ENCODE measurements around the gene SPATA19.

SPATA19 gene

DNA sequence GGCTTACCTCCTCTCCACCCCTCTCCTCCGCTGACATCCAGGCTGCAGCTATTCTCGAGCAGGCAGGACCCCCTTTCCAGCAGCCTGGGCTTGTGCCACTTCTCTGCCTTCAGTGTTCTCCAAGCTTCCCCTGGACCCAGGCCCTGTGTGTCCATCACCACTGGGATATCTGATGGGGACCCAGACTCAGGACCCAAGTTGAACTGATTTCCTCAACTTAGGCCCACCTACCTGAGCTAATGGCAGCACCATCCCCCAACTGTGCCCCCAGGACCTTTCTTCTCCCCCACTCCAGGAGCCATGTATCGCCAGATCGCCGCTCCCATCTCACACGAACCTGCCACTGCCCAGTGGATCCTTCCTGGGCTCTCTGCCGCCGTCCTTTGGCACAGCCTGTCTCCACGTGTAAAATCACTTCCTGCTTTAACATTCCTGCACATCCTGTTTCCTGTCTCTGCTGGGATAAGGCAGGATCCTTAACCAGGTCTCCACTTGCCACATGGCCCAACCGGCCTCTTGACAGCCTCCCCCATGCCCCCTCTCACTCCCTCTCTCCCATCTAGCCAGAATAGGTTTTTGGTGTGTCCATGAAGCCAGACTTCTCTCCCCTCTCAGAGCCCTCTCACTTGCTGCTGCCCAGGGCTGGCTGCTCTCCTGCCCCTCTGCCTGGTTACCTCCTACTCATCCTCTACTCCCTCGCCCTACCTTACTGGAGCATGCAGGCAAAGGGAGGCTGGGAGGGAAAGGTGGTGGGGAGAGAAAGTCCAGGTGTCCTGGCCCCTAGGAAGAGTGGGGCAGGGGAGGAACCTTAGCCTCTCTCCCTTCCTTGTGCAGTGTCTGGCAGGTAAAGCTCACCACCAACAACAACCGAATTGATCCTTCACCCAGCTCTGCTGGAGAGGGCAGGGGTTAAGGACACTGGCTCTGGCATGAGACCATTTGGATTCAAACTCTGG, 9.4 kb downstream of the SPATA19 start:
- DNase-seq = no peak

DNA sequence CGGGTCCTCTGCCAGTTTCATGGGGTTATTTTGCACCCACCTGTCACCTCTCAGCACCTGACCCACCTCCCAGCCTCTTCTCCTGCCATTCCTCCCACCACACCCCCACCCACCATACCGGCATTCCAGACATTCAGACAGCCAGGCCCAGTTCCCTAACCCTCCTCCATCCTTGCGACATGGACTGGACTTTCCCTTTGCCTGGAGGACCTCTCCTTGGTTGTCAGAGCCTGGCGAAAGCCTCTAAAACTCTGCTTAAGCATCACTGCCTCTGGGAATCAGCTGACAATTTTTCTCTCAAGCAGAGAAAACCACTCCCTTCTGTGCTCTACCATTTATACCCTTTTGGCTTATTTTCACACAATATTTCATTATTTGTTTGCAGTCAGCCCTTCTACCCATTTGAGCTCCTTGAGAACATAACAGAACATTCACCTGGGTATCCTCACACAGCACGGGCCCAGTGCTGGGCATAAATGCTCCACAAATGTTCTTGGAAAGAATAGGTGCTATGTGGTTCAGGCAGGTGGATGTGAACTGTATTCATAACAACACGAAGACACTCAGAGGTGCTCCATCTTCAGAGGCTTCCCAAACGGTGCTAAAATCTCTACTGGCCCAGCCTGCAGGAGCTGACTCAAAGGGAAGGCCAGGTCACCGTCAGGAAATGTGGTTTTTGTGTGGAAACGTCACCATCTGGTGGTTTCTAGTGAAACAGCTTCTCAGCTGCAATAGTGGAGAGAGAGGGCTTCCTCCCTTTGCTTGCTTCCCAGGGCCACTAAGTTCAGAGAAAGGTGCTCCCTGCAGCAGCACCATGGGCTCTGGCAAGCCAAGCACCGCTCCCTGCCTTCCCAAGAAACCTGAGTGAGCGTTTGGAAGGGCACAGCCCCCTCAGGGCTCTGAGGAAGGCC, 10.4 kb downstream of the SPATA19 start:
- DNase-seq = peak in 1 of 2 donors; percentile 30

DNA sequence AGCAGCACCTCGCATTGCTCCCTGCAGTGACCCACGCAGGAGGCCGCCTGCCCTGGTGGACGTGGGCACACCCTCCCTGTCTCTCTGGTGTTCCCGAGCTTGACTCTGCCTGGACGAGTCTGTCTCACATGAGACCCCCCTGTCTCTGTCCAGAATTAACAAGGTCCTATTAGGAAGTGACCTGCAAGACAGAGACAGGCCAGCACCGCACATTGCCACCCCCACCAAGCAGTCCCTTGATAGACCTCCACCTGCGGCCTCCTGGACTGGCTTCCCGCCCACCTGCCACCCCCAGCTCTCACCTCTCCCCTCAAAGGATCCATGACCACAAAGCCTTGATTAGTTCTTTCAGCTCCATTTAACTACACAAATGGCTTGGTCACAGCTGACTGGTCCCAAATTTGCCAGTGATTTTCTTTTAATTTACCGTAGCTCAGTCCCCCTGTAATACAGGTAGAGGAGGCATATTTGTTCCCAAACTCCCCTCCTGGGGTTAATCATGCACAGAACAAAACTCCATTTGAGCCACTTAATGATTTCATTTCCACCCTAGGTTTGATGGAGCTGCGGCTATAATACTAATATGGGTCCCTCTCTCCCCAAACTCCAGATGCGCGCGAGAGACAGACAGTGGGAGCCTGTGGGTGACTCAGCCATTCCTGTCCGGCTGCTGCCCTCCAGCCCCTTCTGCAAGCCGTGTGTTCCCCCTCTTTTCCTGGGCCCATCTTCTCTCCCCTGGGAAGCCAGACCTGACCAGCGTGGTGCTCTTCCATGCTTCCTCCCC, 11.2 kb downstream of the SPATA19 start:
- no peak for DNase-seq

DNA sequence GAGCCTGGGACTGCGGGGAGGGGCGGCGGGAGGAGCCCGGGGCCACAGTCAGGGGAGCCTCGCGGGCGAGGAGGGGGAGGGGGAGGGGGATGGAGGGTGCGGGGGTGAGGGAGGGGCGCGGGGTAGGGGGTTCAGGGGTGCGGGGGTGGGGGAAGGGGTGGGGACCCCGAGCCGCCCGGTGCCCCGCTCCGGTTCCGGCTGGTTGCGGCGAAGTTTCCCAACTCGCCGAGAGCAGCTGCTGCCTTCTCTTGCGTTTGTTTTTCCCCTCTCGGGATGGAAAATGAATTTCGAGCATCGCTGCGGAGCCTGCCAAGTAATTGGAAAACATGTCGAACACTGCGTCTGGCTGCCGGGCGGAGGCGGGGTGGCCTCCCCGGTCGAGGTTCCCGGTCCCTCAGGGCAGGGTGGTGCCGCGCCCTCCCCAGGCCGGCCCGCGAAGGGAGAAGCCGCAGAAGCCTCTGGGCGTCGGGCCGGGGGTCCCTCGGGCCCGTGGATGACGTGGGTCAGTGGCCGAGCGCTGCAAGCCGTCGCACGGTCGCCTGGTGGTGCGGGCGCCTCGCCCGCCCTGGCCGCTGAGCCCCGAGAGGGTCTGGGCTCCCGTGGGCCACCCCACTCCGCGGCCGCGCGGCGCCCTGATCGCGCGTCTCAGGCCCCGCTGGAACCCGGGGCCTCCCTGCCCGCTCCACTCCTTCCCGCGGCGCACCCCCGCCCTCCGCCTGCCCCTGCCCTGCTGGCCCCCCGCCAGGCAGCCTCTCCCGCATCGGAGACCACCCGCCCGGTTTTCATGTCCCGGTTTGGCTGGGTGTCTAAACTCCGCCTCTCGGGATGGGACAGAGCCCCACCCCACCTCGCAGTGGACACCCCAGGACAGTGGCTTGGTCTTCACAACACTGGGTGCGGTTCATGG, 12.1 kb downstream of the SPATA19 start:
- DNase-seq = no peak

DNA sequence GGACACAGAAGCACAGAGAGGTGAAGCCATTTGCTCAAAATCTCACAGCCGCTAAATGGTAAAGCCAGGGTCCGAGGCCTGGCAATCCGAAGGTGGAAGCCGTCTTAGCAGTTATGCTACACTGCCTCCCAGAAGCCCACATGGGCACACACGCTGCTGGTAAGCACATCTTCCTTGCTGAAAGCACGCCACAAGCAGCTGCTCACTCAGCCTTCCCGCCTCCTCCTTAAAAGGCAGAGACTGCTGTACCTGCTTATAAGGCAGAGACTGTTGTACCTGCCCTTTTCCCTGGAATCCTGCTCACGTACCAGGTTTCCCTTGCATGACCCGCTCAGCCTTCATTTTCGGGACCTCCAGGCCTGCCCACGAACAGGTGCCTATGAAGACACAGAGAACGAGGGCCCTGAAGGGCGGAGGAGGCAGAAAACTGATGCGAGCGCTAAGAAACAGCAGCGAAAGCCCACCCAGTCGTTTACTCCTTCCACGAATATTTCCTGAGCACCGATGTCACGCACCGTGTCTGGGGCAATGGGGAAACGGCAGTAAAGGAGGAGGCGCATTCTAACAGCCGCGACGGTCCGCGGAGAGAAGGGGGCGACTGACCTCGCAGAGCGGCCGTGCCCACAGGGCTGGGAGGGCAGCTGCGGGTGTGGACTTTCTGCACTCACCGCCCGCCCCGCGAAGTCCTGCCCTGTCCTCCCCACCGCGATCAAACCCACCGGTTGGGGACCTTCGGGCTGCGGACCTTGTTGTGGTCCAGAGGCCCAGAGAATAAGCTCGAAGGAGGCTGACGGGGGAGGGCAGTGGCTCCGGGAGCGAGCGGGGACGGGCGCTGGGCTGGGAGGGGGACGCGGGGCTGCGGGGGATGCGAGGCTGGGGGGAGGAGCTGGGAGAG, 13.0 kb downstream of the SPATA19 start:
- no peak for DNase-seq

DNA sequence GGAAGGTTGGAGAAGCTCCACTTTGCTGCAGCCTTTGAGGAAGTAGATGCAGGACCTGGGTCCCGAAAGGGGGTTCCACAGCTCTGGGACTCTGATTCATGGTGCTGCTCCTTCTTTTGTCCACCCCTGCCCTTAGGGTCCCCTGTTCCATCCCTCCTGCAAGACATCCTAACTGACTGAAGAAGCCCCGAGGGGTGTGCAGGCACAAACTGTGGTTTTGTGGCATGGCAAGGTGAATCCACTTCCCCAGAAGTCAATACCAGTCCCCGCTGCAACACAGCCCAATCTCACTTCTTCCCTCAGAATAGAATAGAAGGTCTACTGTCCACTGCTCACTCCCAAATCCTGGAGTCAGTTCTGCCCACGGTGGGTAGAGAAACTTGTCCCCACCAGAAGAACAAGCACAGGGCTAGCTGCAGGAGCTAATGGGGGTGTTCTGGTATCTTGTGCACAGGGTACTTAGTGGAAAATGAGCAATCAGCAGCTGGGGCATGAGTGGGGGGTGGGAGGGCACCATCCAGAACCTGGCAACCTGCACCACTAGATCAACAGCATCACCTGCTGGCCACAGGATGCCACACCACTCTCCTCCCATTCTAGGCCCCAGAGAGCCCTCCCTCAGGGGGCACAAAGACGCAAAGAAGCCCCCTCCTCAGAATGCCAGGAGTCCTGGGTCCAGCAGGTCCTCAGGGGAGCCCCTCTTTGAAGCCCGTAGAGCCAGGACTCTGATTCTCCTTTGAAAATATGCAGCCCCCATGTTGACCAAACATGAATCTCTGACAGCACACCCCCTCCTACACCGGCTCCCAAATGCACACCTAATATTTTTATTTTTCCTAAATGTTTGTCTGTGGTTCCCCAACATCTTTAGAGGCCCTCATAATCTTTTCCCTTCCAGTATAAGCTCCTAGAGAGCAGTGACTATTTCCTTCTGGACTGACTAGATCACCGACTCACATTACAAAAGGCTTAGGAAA, 14.1 kb downstream of the SPATA19 start:
- DNase-seq = no peak

DNA sequence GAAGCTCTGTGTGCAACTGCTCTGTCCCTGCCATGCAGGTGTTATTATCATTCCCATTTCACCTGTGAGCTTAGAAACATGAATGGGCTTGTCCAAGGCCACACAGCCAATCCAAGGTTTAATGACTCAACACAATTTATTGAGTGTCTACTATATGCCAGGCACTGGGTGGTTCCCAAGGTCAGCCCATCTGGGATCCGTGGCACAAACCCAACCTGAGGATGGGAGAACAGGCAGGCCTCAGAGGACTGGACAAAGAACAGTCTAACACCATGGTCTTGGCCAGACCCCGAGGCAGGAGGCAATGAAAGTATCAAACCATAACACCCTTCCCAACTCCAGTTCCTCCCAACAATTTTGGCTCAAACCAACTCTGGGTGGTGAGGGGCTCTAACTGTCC, 15.7 kb downstream of the SPATA19 start:
- no peak for DNase-seq

DNA sequence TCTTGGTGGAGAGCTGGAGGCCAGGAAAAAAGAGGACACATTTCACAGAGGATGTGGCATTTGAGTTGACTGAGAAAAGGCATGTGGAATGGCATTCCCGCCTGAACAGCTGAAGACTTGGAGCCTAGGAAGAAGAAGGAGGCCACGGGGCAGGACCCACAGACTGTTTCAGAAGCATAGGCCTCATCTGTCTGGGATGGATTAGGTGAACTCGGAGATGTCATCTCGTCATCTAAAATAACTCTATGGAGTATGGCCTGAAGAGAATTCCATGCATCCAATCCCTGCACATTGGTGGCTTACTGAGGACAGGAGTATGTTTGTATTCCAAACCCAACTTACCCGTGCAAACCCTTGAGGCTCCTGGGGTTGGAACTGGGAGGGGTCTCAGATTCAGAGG, 16.4 kb downstream of the SPATA19 start:
- no peak for DNase-seq

DNA sequence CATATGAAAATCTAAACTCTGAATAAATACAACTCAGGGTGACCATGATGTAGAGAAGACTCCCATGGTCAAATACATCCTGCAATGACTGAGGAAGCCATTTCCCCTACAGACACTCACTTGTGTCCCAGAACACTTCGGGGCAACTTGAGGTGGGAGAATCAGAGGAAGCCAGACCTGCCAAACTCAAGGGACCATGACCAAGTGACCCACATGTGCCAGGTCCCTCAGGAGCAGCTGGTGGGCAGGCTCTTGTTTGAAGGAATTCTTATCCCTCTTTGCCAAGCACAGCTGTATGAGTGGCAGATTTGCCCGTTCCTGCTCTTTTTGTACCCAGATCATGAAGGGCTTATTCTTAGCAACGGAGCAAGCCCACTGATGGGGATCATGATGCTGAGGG, 17.8 kb downstream of the SPATA19 start:
- DNase-seq = no peak

DNA sequence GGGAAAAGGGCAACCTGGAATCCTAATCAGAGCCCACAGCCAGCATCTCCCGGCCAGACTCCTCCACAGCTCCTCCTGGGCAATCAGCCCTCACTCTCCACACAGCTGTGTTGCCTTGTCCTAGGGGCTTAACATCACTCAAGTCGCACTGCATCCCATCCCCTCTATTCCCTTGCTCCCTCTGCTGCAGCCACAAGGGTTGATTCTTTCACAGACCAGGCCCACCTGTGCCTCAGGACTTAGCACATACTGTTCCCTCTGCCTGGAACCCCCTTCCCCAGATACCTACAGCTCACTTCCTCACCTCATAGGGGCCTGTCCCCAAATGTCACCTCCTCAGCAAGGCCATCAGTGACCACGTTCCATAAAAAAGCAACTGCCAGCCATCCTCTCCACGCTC, 18.4 kb downstream of the SPATA19 start:
- no peak for DNase-seq

DNA sequence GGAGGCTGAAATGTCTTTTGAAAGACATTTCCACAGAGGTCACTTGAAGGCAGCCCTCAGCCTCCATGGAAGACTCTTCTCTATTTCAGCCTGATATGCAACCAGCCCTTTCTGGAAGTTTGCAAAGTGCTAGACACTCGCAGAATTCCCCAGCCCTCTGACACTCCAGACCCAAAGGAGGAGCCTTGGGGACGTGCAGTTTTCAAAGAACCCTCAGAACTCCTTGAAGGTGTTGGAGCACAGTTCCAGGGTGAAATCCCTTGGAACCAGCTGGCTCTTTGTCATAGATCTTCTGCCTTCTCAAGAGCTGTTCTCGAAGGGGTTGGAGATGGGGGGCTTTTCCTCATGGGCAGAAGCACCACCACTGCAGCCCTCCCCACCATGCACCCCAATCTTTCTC, 19.6 kb downstream of the SPATA19 start:
- DNase-seq = no peak

DNA sequence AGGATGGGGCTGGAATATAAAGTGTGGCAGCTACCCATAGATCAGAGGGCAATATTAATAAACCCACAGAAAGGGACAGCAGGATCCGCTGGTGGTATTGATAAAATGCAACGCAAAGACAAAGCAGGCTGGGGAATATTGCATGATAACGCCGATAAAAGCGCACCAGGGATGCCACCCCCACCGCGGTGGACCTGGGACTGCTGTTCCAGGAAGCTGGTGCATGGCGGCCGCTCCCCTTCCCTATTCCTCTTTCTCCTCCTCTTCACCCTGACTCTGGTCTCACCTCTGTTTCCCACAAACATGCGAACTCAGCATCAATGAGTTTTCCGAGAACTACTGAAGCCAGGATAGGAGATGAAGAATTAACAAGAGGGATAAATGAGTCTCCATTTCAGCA, 20.2 kb downstream of the SPATA19 start:
- no peak for DNase-seq

DNA sequence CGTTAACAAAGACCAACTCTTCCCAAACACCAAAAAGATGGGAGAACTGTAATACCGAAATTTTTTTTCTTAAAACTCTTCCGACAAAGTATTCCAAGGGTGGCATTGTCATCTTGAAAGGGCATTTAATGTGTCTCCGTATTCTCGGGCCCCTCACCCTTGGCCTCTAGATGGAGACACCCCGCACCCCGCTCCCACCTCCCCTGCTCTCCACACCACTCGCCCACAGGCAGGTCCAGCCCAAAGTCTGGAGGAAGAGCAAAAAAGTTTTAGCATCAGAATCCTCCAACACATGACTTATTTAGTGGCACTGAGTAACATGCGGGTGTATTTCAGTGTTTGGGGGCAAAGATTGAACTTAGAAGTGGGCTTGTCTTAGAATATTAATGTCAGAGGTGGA, 20.7 kb downstream of the SPATA19 start:
- no peak for DNase-seq

DNA sequence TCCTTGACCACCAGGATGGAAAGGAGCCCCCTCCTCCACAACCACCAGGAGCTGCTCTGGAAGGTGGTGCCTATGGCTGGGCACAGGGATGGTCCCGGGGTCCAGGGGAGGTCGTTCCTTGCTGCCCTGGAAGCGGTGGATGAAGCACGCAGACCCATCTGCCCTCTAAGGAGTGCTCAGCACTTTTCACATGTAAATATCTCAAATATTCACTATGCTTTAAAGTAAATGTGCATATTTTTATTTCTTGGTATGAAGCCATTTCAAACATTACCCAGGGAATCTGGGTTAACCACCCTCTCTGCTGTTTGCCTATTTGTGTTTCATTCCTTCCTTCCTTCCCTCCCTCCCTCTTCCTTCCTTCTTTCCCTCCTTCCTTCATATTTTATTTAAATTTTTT, 21.7 kb downstream of the SPATA19 start:
- DNase-seq = no peak

DNA sequence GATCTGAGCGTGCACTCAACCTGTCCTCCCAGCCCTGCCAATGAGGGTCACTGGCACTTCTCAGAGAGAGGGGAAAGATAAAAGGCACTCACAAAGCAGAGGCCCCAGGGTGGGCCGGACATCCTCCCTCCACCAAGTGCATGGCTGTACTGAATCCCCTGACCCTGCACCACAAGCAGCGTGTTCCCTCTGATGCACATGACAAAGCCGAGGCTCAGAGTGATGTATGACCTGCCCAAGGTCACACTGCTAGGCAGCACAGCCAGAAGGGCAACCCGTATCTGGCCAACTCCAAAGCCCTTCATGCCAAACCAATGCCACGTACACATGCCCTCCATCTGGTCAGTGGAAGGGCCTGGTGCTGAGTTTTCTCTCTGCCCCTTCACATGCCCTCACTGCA, 22.1 kb downstream of the SPATA19 start:
- DNase-seq = no peak

DNA sequence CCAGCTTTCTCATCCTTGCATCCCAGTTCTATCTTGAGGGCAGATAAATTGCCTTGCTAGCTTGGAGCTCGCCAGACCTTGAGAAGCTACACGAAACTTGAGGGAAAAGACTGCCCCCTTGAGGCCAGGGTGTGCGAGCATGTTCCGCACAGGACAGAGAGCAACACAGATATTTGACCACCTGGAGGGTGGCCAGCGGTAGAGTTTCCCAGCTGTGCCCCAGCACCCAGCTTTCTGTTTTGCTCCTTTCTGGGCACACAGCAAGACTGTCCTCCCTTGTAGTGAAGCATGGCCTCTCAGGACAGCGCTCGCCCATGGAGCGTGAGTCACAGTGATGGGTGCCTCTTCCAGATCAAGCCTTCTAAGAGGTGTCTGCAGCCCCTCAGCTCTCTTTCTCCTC, 23.5 kb downstream of the SPATA19 start:
- DNase-seq = no peak

DNA sequence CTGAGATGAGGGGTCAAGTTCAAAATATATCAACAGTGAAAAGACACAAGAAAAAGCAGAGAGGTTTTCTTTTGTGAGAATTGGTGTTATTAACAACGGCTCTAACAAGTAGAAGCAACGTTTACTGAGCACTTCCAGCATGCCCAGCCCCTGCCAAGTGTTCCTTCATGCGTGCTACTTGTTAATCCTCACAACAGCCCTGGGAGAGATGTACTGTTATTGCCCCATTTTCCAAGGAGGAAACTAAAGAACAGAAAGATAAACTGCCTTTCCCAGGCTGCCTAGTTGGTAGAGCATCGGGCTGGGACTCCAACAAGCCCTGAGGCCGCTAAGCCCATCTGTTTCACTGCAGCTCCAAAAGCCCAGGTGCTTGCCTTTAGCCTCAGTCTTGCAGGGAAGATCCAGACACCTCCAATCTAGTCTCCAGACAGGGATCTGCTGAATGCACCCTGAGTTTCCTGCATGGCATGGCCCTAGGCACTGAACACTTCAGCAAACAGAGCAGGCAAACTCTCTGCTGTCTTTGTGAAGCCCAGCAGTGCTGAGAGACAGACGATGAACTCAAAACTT, 25.5 kb downstream of the SPATA19 start:
- no peak for DNase-seq

DNA sequence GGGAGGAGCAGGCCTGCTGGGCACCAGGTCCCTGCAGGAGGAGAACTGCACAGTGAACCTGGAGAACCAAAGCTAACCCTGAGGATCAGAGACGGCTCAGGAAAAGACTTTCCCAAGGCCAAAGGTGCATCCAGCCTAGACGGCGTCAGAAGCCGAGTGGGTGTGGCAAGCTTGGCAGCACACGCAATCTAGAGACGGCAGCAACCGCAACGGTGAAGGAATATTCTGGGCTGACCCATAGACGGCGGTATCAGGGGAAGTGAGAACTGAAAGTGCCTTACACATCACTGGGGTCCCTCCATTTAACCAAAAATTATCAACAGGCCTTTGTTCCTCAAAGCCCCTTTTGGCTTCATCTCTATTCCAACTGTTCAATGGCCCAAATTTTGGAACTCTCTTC, 26.2 kb downstream of the SPATA19 start:
- no peak for DNase-seq

DNA sequence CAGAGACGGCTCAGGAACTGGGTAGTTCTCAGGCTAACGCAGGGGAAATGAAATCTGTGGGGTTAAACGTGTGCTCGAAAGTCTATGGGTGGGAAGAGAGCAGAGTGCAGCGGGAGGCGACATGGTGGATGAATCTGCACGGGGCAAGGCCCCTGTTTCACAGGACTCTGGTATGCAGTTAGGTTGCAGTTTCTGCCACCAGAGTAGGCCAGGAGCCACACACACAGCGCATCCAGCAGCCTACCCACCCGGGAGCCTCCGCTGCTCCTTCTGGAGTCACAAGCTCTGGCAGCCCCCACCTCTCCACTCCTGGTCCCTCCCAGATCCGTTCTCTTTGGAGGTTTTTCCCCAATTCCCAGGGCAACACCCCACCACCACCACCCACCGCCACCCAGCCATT, 27.0 kb downstream of the SPATA19 start:
- DNase-seq = no peak
